HCT116 (cell line): Measurements from ENCODE around the gene OR51B5.

Source experiments
- ATF3 ChIP-seq: IDR thresholded peaks from 2 replicates; pipeline ENCODE4 v1.6.1; 2012
- ELF1 ChIP-seq: IDR thresholded peaks from 2 replicates; pipeline ENCODE4 v1.6.1; 2012; ENCODE audit warnings: low read depth, borderline replicate concordance
- EZH2 ChIP-seq: fragments of 200-600 bp; sonication (generic); IDR thresholded peaks from 2 replicates; pipeline ENCODE4 v1.6.1; 2017; ENCODE audit warnings: antibody characterized with exemption, mixed run types
- EZH2phosphoT487 ChIP-seq: fragments of 200-600 bp; IDR thresholded peaks from 2 replicates; pipeline ENCODE4 v1.6.1; 2018; ENCODE audit warnings: antibody characterized with exemption, borderline replicate concordance
- MAX ChIP-seq: IDR thresholded peaks from 2 replicates; pipeline ENCODE4 v1.6.1; 2012
- POLR2A ChIP-seq: IDR thresholded peaks from 2 replicates; pipeline ENCODE4 v1.7.0; 2011; ENCODE audit warnings: borderline replicate concordance; ENCODE audit not compliant: insufficient read depth, insufficient read length; ENCODE audit errors: extremely low read depth
- POLR2AphosphoS5 ChIP-seq: IDR thresholded peaks from 2 replicates; pipeline ENCODE4 v1.6.1; 2011; ENCODE audit warnings: mild to moderate bottlenecking, low read depth, low read length, moderate library complexity
- TF ChIP-seq, protein P1 (sequence below), 3 experiments: fragments of 200-600 bp in 1 of 3; sonication (generic) in 1 of 3; IDR thresholded peaks in 2 of 3; conservative IDR thresholded peaks in 1 of 3; 2 replicates each; pipeline ENCODE4 v1.5.1; 2012 to 2017; ENCODE audit warnings: low read depth in 2 of 3, low read length in 2 of 3, antibody characterized with exemption in 1 of 3, borderline replicate concordance in 1 of 3, control low read depth in 1 of 3, mild to moderate bottlenecking in 1 of 3, mixed read lengths in 1 of 3, mixed run types in 1 of 3, moderate library complexity in 1 of 3; ENCODE audit not compliant: insufficient read depth in 1 of 3
- TF ChIP-seq, protein P2 (sequence below): IDR thresholded peaks from 2 replicates; pipeline ENCODE4 v1.6.1; 2012; ENCODE audit warnings: low read depth

GRCh38 chr11:5383576-5383975, 40.3 kb upstream of the OR51B5 start, which contains the start of gene OR51M1:
- TF ChIP-seq ELF1 (no peak), MAX (no peak), ATF3 (no peak), POLR2A (no peak), POLR2AphosphoS5 (no peak), EZH2phosphoT487 (no peak), EZH2 (no peak)
- TF ChIP-seq, protein P1, sequence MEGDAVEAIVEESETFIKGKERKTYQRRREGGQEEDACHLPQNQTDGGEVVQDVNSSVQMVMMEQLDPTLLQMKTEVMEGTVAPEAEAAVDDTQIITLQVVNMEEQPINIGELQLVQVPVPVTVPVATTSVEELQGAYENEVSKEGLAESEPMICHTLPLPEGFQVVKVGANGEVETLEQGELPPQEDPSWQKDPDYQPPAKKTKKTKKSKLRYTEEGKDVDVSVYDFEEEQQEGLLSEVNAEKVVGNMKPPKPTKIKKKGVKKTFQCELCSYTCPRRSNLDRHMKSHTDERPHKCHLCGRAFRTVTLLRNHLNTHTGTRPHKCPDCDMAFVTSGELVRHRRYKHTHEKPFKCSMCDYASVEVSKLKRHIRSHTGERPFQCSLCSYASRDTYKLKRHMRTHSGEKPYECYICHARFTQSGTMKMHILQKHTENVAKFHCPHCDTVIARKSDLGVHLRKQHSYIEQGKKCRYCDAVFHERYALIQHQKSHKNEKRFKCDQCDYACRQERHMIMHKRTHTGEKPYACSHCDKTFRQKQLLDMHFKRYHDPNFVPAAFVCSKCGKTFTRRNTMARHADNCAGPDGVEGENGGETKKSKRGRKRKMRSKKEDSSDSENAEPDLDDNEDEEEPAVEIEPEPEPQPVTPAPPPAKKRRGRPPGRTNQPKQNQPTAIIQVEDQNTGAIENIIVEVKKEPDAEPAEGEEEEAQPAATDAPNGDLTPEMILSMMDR (IDR thresholded peaks at IDR 0.05 in 2 of 3, conservative IDR thresholded peaks at IDR 0.05 in 1 of 3; ENCODE audit: borderline replicate concordance in 1 of 3, insufficient read depth in 1 of 3, low read depth in 2 of 3, low read length in 2 of 3), result no peak
- TF ChIP-seq, protein P2, sequence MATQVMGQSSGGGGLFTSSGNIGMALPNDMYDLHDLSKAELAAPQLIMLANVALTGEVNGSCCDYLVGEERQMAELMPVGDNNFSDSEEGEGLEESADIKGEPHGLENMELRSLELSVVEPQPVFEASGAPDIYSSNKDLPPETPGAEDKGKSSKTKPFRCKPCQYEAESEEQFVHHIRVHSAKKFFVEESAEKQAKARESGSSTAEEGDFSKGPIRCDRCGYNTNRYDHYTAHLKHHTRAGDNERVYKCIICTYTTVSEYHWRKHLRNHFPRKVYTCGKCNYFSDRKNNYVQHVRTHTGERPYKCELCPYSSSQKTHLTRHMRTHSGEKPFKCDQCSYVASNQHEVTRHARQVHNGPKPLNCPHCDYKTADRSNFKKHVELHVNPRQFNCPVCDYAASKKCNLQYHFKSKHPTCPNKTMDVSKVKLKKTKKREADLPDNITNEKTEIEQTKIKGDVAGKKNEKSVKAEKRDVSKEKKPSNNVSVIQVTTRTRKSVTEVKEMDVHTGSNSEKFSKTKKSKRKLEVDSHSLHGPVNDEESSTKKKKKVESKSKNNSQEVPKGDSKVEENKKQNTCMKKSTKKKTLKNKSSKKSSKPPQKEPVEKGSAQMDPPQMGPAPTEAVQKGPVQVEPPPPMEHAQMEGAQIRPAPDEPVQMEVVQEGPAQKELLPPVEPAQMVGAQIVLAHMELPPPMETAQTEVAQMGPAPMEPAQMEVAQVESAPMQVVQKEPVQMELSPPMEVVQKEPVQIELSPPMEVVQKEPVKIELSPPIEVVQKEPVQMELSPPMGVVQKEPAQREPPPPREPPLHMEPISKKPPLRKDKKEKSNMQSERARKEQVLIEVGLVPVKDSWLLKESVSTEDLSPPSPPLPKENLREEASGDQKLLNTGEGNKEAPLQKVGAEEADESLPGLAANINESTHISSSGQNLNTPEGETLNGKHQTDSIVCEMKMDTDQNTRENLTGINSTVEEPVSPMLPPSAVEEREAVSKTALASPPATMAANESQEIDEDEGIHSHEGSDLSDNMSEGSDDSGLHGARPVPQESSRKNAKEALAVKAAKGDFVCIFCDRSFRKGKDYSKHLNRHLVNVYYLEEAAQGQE, result no peak
